Measurements from ENCODE around the gene URGCP. TPM values are rescaled to one million over a fixed set of nuclear protein-coding genes. Genes with fewer than 3 reads are reported as not detected.

Gene URGCP
- total RNA-seq, 1 donor from 2014 or later = 23.3 TPM

GRCh38 chr7:43926798-43927123 lies 20.4 kb upstream of the URGCP start:
- ATAC-seq (ENCODE audit: low read depth) = peak; percentile 9
- intact Hi-C loops (cut with micrococcal nuclease) = loop anchor here (1.0 to 5.0 kb wide), 8 partner anchors 20 to 1184 kb away; partner anchors contain the start of genes COA1, MRPL32, MRPS24 and POLM
- H3K4me1 Mint-ChIP-seq = peaks cover 24% of the 10 kb centered on the region
- H3K9me3 Mint-ChIP-seq = no peaks in the 10 kb centered on the region
- no peak for DNase-seq
- H3K27ac Mint-ChIP-seq = peak overlapping the region; percentile 90
- peak overlapping the region; percentile 87 for H3K4me3 Mint-ChIP-seq
- TF ChIP-seq CTCF (IDR thresholded peaks at IDR 0.05) = no peak
- H3K36me3 Mint-ChIP-seq (ENCODE audit: low read depth) = peaks cover 2% of the 10 kb centered on the region
- ChIA-PET CTCF (no interaction called here), POLR2A (interaction anchor here (1.0 to 1.6 kb wide), 10 partner anchors 12 to 1842 kb away, joined by 3 to 17 read pairs (median 4); partner anchors contain the start of genes DDX56, MRPS24 and URGCP)
- H3K27me3 Mint-ChIP-seq = no peaks in the 10 kb centered on the region

GRCh38 chr7:43925984-43926797 lies 19.8 kb upstream of the URGCP start, which contains the start of gene UBE2D4:
UBE2D4 (plus strand) TSS chr7:43926436; CDS start chr7:43926533, 97 bp downstream.
- H3K4me3 Mint-ChIP-seq = peak within 1 kb of the TSS; percentile 87
- no peaks in the 10 kb centered on the region for H3K27me3 Mint-ChIP-seq
- intact Hi-C loops (cut with micrococcal nuclease) = loop anchor here (1.0 to 5.0 kb wide), 8 partner anchors 20 to 1185 kb away; partner anchors contain the start of genes COA1, MRPL32, MRPS24 and POLM
- ATAC-seq (ENCODE audit: low read depth) = peak; percentile 88
- H3K36me3 Mint-ChIP-seq (ENCODE audit: low read depth) = peaks cover 3% of the 10 kb centered on the region
- POLR2A ChIA-PET = interaction anchor here (0.6 to 1.6 kb wide), 12 partner anchors 11 to 1843 kb away, joined by 3 to 17 read pairs (median 4); partner anchors contain the start of genes DDX56, MRPS24, URGCP and YKT6
- CTCF ChIA-PET = no interaction called here
- peak; percentile 89 for DNase-seq
- no peak for TF ChIP-seq CTCF (IDR thresholded peaks at IDR 0.05)
- H3K4me1 Mint-ChIP-seq = peaks cover 24% of the 10 kb centered on the region
- H3K9me3 Mint-ChIP-seq = no peaks in the 10 kb centered on the region
- H3K27ac Mint-ChIP-seq = peak within 1 kb of the TSS; percentile 93

GRCh38 chr7:43922726-43923125 lies 16.3 kb upstream of the URGCP start:
- no peak for ATAC-seq (ENCODE audit: low read depth)
- Mint-ChIP-seq H3K27ac (peak overlapping the region; percentile 68), H3K27me3 (no peaks in the 10 kb centered on the region), H3K4me1 (peaks cover 21% of the 10 kb centered on the region), H3K36me3 (ENCODE audit: low read depth) (peaks cover 10% of the 10 kb centered on the region), H3K4me3 (no peak overlapping the region), H3K9me3 (no peaks in the 10 kb centered on the region)
- intact Hi-C loops (cut with micrococcal nuclease) = no loop called here
- DNase-seq = no peak
- CTCF ChIA-PET = no interaction called here
- POLR2A ChIA-PET = no interaction called here
- TF ChIP-seq CTCF (IDR thresholded peaks at IDR 0.05) = no peak

- Mint-ChIP-seq H3K4me3 (no peak overlapping the region), H3K36me3 (ENCODE audit: low read depth) (peaks cover 10% of the 10 kb centered on the region), H3K9me3 (no peaks in the 10 kb centered on the region), H3K27ac (no peak overlapping the region), H3K27me3 (no peaks in the 10 kb centered on the region), H3K4me1 (peaks cover 13% of the 10 kb centered on the region)
- DNase-seq = no peak
- POLR2A ChIA-PET = interaction anchor here (0.7 kb wide), 2 partner anchors 36 to 273 kb away, joined by 3 to 5 read pairs; no protein-coding TSS in a partner anchor
- intact Hi-C loops (cut with micrococcal nuclease) = no loop called here
- CTCF ChIA-PET = no interaction called here
- TF ChIP-seq CTCF (IDR thresholded peaks at IDR 0.05) = no peak
- ATAC-seq (ENCODE audit: low read depth) = no peak
These were observed 15.0 kb upstream of the URGCP start for GRCh38 chr7:43921423-43921822.

GRCh38 chr7:43915907-43916306 lies 9.5 kb upstream of the URGCP start:
- no peak for ATAC-seq (ENCODE audit: low read depth)
- Mint-ChIP-seq H3K4me1 (no peaks in the 10 kb centered on the region), H3K36me3 (ENCODE audit: low read depth) (peaks cover 8% of the 10 kb centered on the region), H3K4me3 (no peak overlapping the region), H3K27me3 (no peaks in the 10 kb centered on the region), H3K9me3 (no peaks in the 10 kb centered on the region), H3K27ac (no peak overlapping the region)
- TF ChIP-seq CTCF (IDR thresholded peaks at IDR 0.05) = no peak
- DNase-seq = no peak
- intact Hi-C loops (cut with micrococcal nuclease) = no loop called here
- CTCF ChIA-PET = no interaction called here
- POLR2A ChIA-PET = interaction anchor here (0.5 kb wide), 1 partner anchor 9 kb away, joined by 3 read pairs; no protein-coding TSS in a partner anchor
